ENCODE measurements around the gene MAN2C1.
"Not testable (repeated sequence)": the region's sequence is repeated elsewhere in the genome, so short reads cannot be mapped to it uniquely, and the experiment has no call there.

MAN2C1 gene

GRCh38 chr15:75360856-75361255 is 7.6 kb downstream of the MAN2C1 start:
- DNase-seq: no peak

GRCh38 chr15:75360391-75360790 is 8.0 kb downstream of the MAN2C1 start:
- DNase-seq: no peak

GRCh38 chr15:75359537-75360250 is 8.7 kb downstream of the MAN2C1 start:
- DNase-seq: no peak

- DNase-seq: no peak
Measured at GRCh38 chr15:75358771-75359536, 9.5 kb downstream of the MAN2C1 start.

GRCh38 chr15:75357976-75358673 is 10.3 kb downstream of the MAN2C1 start:
- DNase-seq: no peak

GRCh38 chr15:75356517-75356916 is 11.9 kb downstream of the MAN2C1 start:
- no peak for DNase-seq

GRCh38 chr15:75356006-75356405 is 12.4 kb downstream of the MAN2C1 start:
- no peak for DNase-seq

GRCh38 chr15:75355369-75355768 is 13.0 kb downstream of the MAN2C1 start:
- no peak for DNase-seq

GRCh38 chr15:75354454-75354853 is 14.0 kb downstream of the MAN2C1 start:
- DNase-seq: no peak

GRCh38 chr15:75353604-75354003 is 14.8 kb downstream of the MAN2C1 start:
- no peak for DNase-seq

- DNase-seq: no peak
Measured at GRCh38 chr15:75352186-75353080, 16.0 kb downstream of the MAN2C1 start.

GRCh38 chr15:75350601-75351361 is 17.6 kb downstream of the MAN2C1 start:
- DNase-seq: no peak

- DNase-seq: peak; percentile 38
Measured at GRCh38 chr15:75349851-75350588, 18.4 kb downstream of the MAN2C1 start.

- DNase-seq: not testable (repeated sequence)
Measured at GRCh38 chr15:75349351-75349669, 19.1 kb downstream of the MAN2C1 start.

GRCh38 chr15:75348562-75349350 is 19.7 kb downstream of the MAN2C1 start:
- no peak for DNase-seq

- no peak for DNase-seq
Measured at GRCh38 chr15:75348034-75348561, 20.3 kb downstream of the MAN2C1 start.

- DNase-seq: peak; percentile 43
Measured at GRCh38 chr15:75347222-75348033, 21.0 kb downstream of the MAN2C1 start.

GRCh38 chr15:75346796-75347221 is 21.6 kb downstream of the MAN2C1 start, which contains the start of gene NEIL1:
Gene NEIL1, plus strand, starts transcription at chr15:75347039. Its CDS starts 1,867 bp downstream, at chr15:75348906.
- no peak for DNase-seq

- DNase-seq: not testable (repeated sequence)
Measured at GRCh38 chr15:75343953-75344352, 24.5 kb downstream of the MAN2C1 start.

All from stimulated activated naive CD4-positive, alpha-beta T cell treated with Interleukin-2 at 50 U/mL for 16 hours (primary cell).